RWPE2 (cell line): ENCODE measurements around the gene GOLPH3L.
"Not testable (repeated sequence)": the region's sequence is repeated elsewhere in the genome, so short reads cannot be mapped to it uniquely, and the experiment has no call there.

Source experiments
- ATAC-seq: fragments of 200-7000 bp; cut with Tn5 transposase; 3 replicates; pipeline ENCODE4 v1.9.1; 2021; ENCODE audit warnings: low read depth
- DNase-seq: peaks from one replicate; pipeline ENCODE4 v3.0.0-alpha.2; 2020; ENCODE audit warnings: low spot score
- H3K27ac ChIP-seq: fragments of 450-650 bp; 2 replicates; pipeline ENCODE4 v1.5.1; 2017; ENCODE audit warnings: mild to moderate bottlenecking; ENCODE audit not compliant: poor library complexity, severe bottlenecking
- H3K27me3 ChIP-seq: fragments of 250-450 bp; sonication (Bioruptor Pico); 2 replicates; pipeline ENCODE4 v1.5.1; 2021; ENCODE audit warnings: mild to moderate bottlenecking, moderate library complexity; ENCODE audit not compliant: insufficient read depth, poor library complexity, severe bottlenecking
- H3K36me3 ChIP-seq: fragments of 250-450 bp; sonication (Bioruptor Pico); 2 replicates; pipeline ENCODE4 v1.5.1; 2020; ENCODE audit warnings: low read depth, mild to moderate bottlenecking, moderate library complexity
- H3K4me1 ChIP-seq: fragments of 250-450 bp; sonication (Bioruptor Pico); 2 replicates; pipeline ENCODE4 v1.5.1; 2021; ENCODE audit warnings: mild to moderate bottlenecking, moderate library complexity; ENCODE audit not compliant: insufficient read depth, poor library complexity, severe bottlenecking
- H3K4me3 ChIP-seq: fragments of 250-450 bp; sonication (Bioruptor Pico); 2 replicates; pipeline ENCODE4 v1.5.1; 2021; ENCODE audit warnings: mild to moderate bottlenecking, moderate library complexity; ENCODE audit not compliant: severe bottlenecking
- H3K9me3 ChIP-seq: fragments of 250-450 bp; sonication (Bioruptor Pico); 2 replicates; pipeline ENCODE4 v1.5.1; 2021; ENCODE audit warnings: mild to moderate bottlenecking, moderate library complexity; ENCODE audit not compliant: severe bottlenecking
- TF ChIP-seq, protein P1 (sequence below): fragments of 450-650 bp; IDR thresholded peaks from one replicate; pipeline ENCODE4 v1.5.1; 2017; ENCODE audit warnings: mild to moderate bottlenecking, moderate library complexity; ENCODE audit not compliant: poor library complexity, severe bottlenecking

Gene GOLPH3L

GRCh38 chr1:150601540-150601939, 95.4 kb downstream of the GOLPH3L start:
- Histone ChIP-seq H3K27ac (peak overlapping the region; percentile 15), H3K27me3 (no peaks in the 10 kb centered on the region), H3K9me3 (no peaks in the 10 kb centered on the region), H3K36me3 (peaks cover 11% of the 10 kb centered on the region), H3K4me3 (no peak overlapping the region), H3K4me1 (peaks cover 29% of the 10 kb centered on the region)
- TF ChIP-seq, protein P1, sequence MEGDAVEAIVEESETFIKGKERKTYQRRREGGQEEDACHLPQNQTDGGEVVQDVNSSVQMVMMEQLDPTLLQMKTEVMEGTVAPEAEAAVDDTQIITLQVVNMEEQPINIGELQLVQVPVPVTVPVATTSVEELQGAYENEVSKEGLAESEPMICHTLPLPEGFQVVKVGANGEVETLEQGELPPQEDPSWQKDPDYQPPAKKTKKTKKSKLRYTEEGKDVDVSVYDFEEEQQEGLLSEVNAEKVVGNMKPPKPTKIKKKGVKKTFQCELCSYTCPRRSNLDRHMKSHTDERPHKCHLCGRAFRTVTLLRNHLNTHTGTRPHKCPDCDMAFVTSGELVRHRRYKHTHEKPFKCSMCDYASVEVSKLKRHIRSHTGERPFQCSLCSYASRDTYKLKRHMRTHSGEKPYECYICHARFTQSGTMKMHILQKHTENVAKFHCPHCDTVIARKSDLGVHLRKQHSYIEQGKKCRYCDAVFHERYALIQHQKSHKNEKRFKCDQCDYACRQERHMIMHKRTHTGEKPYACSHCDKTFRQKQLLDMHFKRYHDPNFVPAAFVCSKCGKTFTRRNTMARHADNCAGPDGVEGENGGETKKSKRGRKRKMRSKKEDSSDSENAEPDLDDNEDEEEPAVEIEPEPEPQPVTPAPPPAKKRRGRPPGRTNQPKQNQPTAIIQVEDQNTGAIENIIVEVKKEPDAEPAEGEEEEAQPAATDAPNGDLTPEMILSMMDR, result no peak
- ATAC-seq (no peak), DNase-seq (no peak)

DNA sequence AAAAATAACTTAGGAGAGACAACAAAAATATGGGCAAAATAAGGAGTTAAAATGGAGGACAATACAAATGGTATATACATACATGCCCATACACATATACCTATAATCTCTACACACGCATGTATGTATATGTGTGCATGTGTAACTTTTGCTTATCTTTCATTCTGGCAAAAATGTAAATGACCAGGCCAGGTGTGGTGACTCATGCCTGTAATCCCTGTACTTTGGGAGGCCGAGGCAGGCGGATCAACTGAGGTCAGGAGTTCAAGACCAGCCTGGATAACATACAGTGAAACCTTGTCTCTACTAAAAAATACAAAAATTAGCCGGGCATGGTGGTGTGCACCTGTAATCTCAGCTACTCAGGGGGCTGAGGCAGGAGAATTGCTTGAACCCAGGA, 98.6 kb downstream of the GOLPH3L start:
- DNase-seq, ATAC-seq, H3K4me3 ChIP-seq, H3K9me3 ChIP-seq, H3K36me3 ChIP-seq, H3K27me3 ChIP-seq, H3K27ac ChIP-seq: not testable (repeated sequence)
- H3K4me1 ChIP-seq, result peaks cover 11% of the 10 kb centered on the region

DNA sequence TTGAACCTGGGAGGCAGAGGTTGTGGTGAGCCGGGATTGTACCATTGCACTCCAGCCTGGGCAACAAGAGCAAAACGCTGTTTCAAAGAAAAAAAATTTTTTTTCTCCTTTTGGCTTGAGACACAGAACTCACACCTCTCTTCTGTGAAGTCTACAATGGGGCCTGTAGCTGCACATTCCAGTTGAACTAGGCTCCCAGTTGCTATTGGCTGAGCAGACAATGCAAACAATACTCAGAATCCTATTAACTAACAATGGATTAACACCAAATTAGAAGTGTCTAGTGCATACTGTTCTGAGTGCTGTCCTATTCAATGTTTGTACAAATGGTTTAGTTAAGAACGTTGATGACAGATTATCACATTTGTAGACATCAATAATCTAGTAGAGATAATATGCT, 100.0 kb downstream of the GOLPH3L start:
- peak overlapping the region; percentile 43 for H3K27ac ChIP-seq
- no peaks in the 10 kb centered on the region for H3K27me3 ChIP-seq
- TF ChIP-seq, protein P1, result no peak
- H3K9me3 ChIP-seq, result no peaks in the 10 kb centered on the region
- peaks cover 6% of the 10 kb centered on the region for H3K36me3 ChIP-seq
- ATAC-seq (0 out of 3 replicates have a peak, but pooled peaks have one; percentile 42), DNase-seq (no peak)
- H3K4me3 ChIP-seq, result no peak overlapping the region
- peaks cover 11% of the 10 kb centered on the region for H3K4me1 ChIP-seq
